Sigmoid colon (tissue), 7 donors: ENCODE measurements around the gene COX6B1. TPM values are rescaled to one million over a fixed set of nuclear protein-coding genes. Genes with fewer than 3 reads are reported as not detected.
A peak's percentile ranks its signal among the peaks of the same experiment; 100 is the strongest.

ENCODE experiments used
- DNase-seq: peaks from one replicate; pipeline ENCODE4 v3.0.0-alpha.2; 2019
- H3K27ac ChIP-seq, 4 donors: fragments of 200-600 bp; sonication (generic); one replicate each; pipeline ENCODE4 v1.5.1; 2016 to 2019; ENCODE audit warnings: mild to moderate bottlenecking in 1 of 4
- H3K27me3 ChIP-seq, 3 donors: fragments of 200-600 bp; sonication (generic); one replicate each; pipeline ENCODE4 v1.5.1; 2019; ENCODE audit warnings: mild to moderate bottlenecking in 1 of 3
- H3K36me3 ChIP-seq, 4 donors: fragments of 200-600 bp; sonication (generic); one replicate each; pipeline ENCODE4 v1.5.1; 2016 to 2019
- H3K4me1 ChIP-seq, 4 donors: fragments of 200-600 bp; sonication (generic); one replicate each; pipeline ENCODE4 v1.5.1; 2017 to 2019
- H3K4me3 ChIP-seq, 4 donors: fragments of 200-600 bp; sonication (generic); one replicate each; pipeline ENCODE4 v1.5.1; 2017 to 2019; ENCODE audit warnings: mild to moderate bottlenecking in 2 of 4, moderate library complexity in 1 of 4
- H3K9me3 ChIP-seq, 4 donors: fragments of 200-600 bp in 3 of 4; sonication (generic) in 3 of 4; one replicate each; pipeline versions ENCODE4 v1.5.1 to v1.6.1; 2013 to 2019
- CTCF ChIP-seq, 4 experiments: fragments of 450-650 bp in 3 of 4; fragments of 200-600 bp in 1 of 4; IDR thresholded peaks; one replicate each; pipeline ENCODE4 v1.5.1; 2016 to 2019; ENCODE audit warnings: antibody characterized with exemption in 4 of 4, mild to moderate bottlenecking in 3 of 4, moderate library complexity in 2 of 4
- EP300 ChIP-seq, 4 donors: sonication (generic); formaldehyde crosslinking; IDR thresholded peaks; one replicate each; pipeline ENCODE4 v1.6.1; 2017; ENCODE audit warnings: antibody characterized with exemption in 4 of 4
- POLR2A ChIP-seq, 2 donors: fragments of 450-650 bp; IDR thresholded peaks; one replicate each; pipeline ENCODE4 v1.6.1; 2016; ENCODE audit warnings: antibody characterized with exemption in 2 of 2, mild to moderate bottlenecking in 2 of 2, moderate library complexity in 2 of 2
- POLR2AphosphoS5 ChIP-seq, 4 donors: sonication (generic); formaldehyde crosslinking; IDR thresholded peaks; one replicate each; pipeline ENCODE4 v1.6.1; 2017; ENCODE audit warnings: antibody characterized with exemption in 4 of 4
- WGBS, 2 donors: extraction: QIAGEN DNeasy Blood & Tissue Kit; methylation state at CpG; one replicate each; pipeline ENCODE4 v1.1.7; 2013; 5-methylcytosine and 5-hydroxymethylcytosine counted together
- intact Hi-C: fragments of 100-400 bp; cut with DNase I; formaldehyde crosslinking; loops from one replicate; pipeline ENCODE4 v1.15.1; 2023
- polyA plus RNA-seq, 3 donors: library from polyadenylated mRNA; stranded (reverse); fragments of 200-250 nt; gene quantifications; one replicate each; pipeline ENCODE4 v1.2.3, GENCODE V29; 2013
- total RNA-seq, 4 donors: library from RNA; depleted of rRNA; stranded (reverse); fragments of >200 nt; gene quantifications; one replicate each; pipeline ENCODE4 v1.1.0, GENCODE V29; 2016
- donor health status: healthy with polysubstance abuse.
- donor health status: Bipolar disorder and iron deficiency.
- donor health status: healthy.

The COX6B1 gene
- total and polyA plus RNA-seq, 7 donors = 593 to 1,718 (median 780) TPM

GRCh38 chr19:35608251-35608650 is 39.9 kb upstream of the COX6B1 start:
- H3K36me3 ChIP-seq = no peaks in the 10 kb centered on the region
- WGBS, 2 donors = 75 to 76% methylated on average over 2 of the region's 2 CpGs
- TF ChIP-seq POLR2A (IDR thresholded peaks at IDR 0.05) (no peak), EP300 (IDR thresholded peaks at IDR 0.05) (no peak), CTCF (IDR thresholded peaks at IDR 0.05) (no peak)
- no peak overlapping the region for H3K4me3 ChIP-seq
- intact Hi-C loops = no loop called here
- no peaks in the 10 kb centered on the region for H3K27me3 ChIP-seq
- H3K27ac ChIP-seq = no peak overlapping the region
- H3K9me3 ChIP-seq = no peaks in the 10 kb centered on the region
- peaks cover 0 to 13% (median 9%) of the 10 kb centered on the region in 4 donors for H3K4me1 ChIP-seq
- no peak for DNase-seq

GRCh38 chr19:35609851-35610353 is 38.2 kb upstream of the COX6B1 start:
- Histone ChIP-seq H3K9me3 (no peaks in the 10 kb centered on the region), H3K27me3 (no peaks in the 10 kb centered on the region), H3K4me1 (peaks cover 0 to 14% (median 10%) of the 10 kb centered on the region in 4 donors), H3K4me3 (no peak overlapping the region), H3K27ac (no peak overlapping the region), H3K36me3 (no peaks in the 10 kb centered on the region)
- TF ChIP-seq EP300 (IDR thresholded peaks at IDR 0.05) (no peak), POLR2A (IDR thresholded peaks at IDR 0.05) (no peak), CTCF (IDR thresholded peaks at IDR 0.05) (no peak), POLR2AphosphoS5 (IDR thresholded peaks at IDR 0.05) (no peak)
- 50 to 65% methylated on average over 6 of the region's 6 CpGs for WGBS, 2 donors
- intact Hi-C loops = loop anchor here (5.0 to 10.0 kb wide), 2 partner anchors 63 to 345 kb away; partner anchors contain the start of genes TMEM147 and USF2
- no peak for DNase-seq

DNA sequence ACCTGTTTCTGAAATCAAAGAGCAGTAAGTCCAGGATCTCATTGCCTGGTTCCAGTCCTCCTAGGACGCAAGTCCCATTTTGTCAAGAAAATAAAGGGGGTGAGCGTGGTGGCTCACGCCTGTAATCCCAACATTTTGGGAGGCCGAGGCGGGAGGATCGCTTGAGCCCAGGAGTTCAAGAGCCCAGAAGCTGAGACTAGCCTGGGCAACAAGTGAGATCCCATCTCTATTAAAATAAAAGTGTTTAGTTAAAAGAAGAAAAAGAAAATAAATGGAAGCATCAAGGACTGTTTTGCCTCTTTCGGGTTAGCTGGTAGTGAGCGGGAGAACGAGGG is 35.9 kb upstream of the COX6B1 start:
- Histone ChIP-seq H3K4me1 (peaks cover 0 to 14% (median 10%) of the 10 kb centered on the region in 4 donors), H3K27me3 (no peaks in the 10 kb centered on the region), H3K36me3 (no peaks in the 10 kb centered on the region), H3K4me3 (peak overlapping the region; percentile 49 to 79 (median 62)), H3K9me3 (no peaks in the 10 kb centered on the region), H3K27ac (peak overlapping the region; percentile 44 to 76 (median 68))
- 28 to 39% methylated on average over 9 of the region's 9 CpGs for WGBS, 2 donors
- DNase-seq = no peak
- TF ChIP-seq EP300 (IDR thresholded peaks at IDR 0.05) (no peak), POLR2A (IDR thresholded peaks at IDR 0.05) (no peak), CTCF (IDR thresholded peaks at IDR 0.05) (no peak), POLR2AphosphoS5 (IDR thresholded peaks at IDR 0.05) (no peak)
- intact Hi-C loops = loop anchor here (1.0 to 10.0 kb wide), 3 partner anchors 16 to 347 kb away; partner anchors contain the start of genes TMEM147 and USF2

GRCh38 chr19:35612559-35613321 is 35.4 kb upstream of the COX6B1 start, which contains the start of gene HAUS5:
Gene HAUS5 (plus strand): TSS chr19:35612735. CDS start chr19:35612795, 60 bp downstream.
- Histone ChIP-seq H3K27ac (peak within 1 kb of the TSS; percentile 44 to 76 (median 68)), H3K36me3 (no peaks in the 10 kb centered on the region), H3K27me3 (no peaks in the 10 kb centered on the region), H3K9me3 (no peaks in the 10 kb centered on the region), H3K4me1 (peaks cover 0 to 14% (median 10%) of the 10 kb centered on the region in 4 donors), H3K4me3 (peak within 1 kb of the TSS; percentile 49 to 79 (median 62))
- 0% methylated on average over 47 of the region's 47 CpGs for WGBS, 2 donors
- no peak for TF ChIP-seq CTCF (IDR thresholded peaks at IDR 0.05)
- TF ChIP-seq POLR2AphosphoS5 (IDR thresholded peaks at IDR 0.05) = peak; percentile 57 to 81 (median 76)
- TF ChIP-seq POLR2A (IDR thresholded peaks at IDR 0.05) = peak in 1 of 2 donors; percentile 11
- no peak for TF ChIP-seq EP300 (IDR thresholded peaks at IDR 0.05)
- DNase-seq = peak; percentile 96
- intact Hi-C loops = loop anchor here (1.0 to 10.0 kb wide), 3 partner anchors 16 to 348 kb away; partner anchors contain the start of genes TMEM147 and USF2
